Stimulated activated CD4-positive, alpha-beta T cell treated with anti-CD3 and anti-CD28 coated beads, TNF-alpha, amount 100 ng/mL, for 1 hour (primary cell): ENCODE results near the gene FILIP1L.

Experiments
- DNase-seq, 3 donors: peaks; one replicate each; pipeline ENCODE4 v3.0.0-alpha.2; 2020; ENCODE audit warnings: low read depth in 3 of 3, low spot score in 1 of 3

FILIP1L gene

GRCh38 chr3:100125161-100125938 lies 11.0 kb upstream of the FILIP1L start:
- no peak for DNase-seq

DNA sequence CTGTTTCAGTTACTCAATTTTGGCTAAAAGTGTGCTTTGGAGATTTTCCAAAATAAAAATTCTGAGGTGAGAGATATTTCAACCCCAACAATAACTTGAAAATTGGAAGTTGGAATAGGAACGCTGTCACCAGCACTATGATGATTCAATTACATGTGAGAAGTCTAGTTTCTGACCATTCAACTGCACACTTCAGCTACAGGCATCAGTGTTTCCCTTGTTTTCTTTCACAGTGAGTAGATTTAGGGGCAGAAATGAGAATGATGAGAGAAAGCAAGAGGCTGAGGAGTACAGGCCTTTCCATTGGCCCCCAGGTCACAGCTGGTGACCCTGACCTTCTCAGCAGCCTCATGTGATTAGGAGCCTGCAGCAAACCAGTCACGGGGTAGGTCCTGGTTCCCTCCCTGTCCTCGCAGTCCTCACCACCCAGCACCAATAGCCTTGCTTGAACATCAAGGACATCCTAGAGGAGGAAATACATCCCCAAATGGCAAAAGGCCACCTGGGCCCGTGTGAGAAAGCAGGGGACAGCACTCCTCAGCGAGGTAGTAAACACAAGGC lies 10.0 kb upstream of the FILIP1L start:
- no peak for DNase-seq

- DNase-seq = no peak
Observed at GRCh38 chr3:100123112-100123511, 8.8 kb upstream of the FILIP1L start.

- no peak for DNase-seq
Observed at GRCh38 chr3:100122321-100122720, 8.0 kb upstream of the FILIP1L start.

DNA sequence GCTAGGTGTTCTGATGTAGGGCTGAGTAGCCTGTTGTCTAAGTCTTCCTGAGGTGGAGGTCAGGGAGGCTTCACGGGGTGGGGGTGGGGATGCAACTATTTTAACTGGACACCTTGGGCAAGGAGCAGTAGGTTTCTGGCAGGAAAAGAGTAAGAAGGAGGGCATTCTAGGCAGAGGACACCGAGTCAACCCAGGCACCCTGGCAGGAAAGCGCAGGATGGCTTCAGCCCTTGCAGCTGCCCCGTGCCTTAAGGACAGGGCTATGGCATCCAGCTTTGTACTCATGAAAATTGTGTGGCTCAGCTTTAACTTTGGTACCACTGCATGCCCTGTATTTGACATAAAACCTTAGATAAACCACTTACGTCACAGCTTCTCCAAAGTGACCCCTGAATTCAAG lies 6.4 kb upstream of the FILIP1L start:
- no peak for DNase-seq

DNA sequence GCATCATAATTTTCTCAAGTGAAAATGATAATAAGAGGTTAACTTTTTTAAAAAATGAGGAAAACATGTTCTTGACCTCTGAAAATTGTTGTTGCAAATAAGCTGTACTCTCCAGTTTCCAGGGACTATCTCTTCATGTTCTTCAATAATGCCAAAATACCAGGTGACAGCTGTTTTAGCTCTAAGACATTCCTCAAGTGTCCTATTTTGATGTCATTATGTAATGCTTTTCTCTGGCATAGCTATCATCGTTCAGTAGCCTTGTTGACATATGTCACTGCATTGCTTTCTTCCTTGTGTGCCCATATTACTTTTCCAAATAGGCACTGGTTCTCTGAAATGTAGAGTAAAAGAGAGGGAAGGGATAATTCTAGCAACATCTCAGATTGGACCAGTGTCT lies 5.7 kb upstream of the FILIP1L start:
- DNase-seq = no peak

DNA sequence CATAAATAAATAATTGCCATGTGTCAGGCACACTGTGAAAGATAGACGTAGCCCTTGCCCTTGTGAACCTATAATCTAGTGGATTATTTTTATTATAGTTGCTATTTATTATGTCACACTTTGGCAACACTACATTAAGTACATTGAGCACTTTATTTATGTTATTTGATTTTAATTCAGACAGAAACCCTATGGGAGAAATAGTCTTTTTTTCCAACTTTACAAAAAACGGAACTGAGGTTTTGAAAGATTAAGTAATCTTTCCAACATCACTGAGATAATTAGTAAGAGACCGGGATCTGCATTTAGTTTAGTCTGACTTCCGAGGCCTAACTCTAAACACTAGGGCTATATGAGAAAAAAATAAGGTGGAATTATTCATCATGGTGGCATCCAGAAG lies 2.8 kb upstream of the FILIP1L start:
- DNase-seq = no peak

DNA sequence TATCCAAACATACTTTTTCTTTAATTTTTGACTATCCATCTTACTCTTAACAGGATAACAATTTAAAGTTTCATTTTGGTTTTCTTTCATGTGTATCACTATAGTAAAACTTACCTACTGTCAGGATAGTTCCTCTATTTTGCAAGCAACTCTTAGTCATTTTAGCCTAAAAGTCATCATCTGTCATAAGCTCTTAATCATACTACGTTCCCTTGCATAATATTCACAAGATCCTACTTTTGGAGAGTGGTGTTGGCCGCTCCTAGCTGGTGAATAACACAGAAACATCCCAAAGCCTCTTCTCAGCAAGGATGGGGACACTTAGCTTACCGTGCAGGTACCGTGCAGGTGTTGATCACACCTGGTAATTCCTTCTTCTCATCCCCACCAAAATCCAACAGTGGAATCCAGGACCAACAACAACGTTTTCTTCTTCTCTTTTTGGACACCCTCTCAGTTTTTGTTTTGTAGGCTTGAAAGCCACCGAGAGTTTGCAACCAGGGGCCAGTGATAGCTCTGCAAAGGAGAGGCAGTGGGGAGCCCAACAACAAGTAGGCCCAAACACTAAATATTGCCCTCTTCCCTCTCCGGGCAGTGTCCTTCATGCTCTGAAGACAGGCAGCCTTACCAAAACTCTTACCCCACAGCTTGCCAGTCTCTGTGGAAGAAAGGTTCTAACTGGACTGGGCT lies 433 bp downstream of the FILIP1L start:
- DNase-seq = no peak

GRCh38 chr3:100111728-100112127 lies 2.6 kb downstream of the FILIP1L start:
- no peak for DNase-seq

DNA sequence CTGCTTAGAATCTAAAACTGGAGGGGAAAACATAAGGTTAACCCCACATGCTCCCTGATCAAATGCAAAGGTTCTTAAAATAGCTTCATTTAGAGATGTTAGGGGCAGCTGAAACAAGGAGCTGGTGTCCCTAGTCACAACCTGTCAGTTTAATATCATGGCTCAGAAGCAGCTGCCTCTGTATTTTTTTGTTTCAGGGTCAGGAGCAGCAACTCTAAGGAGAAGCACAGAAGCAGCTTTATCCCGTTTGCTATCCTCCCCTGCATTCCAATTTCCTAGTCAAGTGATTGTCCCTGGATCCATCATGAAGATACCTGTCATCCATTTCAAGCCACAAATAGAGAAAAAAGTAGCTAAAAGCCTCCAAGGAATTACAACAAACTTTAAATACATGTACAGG lies 4.1 kb downstream of the FILIP1L start:
- DNase-seq = no peak

GRCh38 chr3:100108464-100109079 lies 5.7 kb downstream of the FILIP1L start:
- no peak for DNase-seq

DNA sequence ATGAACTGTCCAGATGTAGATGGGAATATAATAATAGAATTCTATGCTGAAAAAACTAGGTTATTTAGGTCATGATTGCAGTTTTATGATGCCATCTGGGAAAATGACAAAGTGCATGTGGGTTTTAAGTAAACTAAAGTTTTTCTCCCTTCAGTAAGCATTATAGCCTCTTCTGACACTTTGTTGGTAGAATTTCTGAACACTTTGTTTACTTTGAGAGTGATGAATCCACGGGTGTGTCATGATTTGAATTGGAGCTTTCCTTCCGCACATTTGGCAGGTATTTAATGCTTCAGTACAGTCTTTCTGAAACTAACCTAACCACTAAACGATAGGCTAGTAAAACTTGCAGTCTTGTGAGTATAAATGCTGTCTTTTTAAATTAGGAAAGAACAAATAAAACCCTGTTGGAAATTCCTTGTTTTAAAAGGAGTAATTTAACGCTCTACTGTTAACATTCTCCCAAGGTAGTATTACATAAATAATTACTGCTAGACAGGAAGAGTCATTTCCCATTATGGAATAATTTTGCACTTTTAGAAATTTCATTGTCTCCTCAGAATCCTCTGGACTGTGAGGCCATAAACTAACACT lies 7.0 kb downstream of the FILIP1L start:
- DNase-seq = no peak

GRCh38 chr3:100106531-100107141 lies 7.7 kb downstream of the FILIP1L start:
- DNase-seq = no peak

GRCh38 chr3:100106094-100106493 lies 8.2 kb downstream of the FILIP1L start:
- no peak for DNase-seq

DNA sequence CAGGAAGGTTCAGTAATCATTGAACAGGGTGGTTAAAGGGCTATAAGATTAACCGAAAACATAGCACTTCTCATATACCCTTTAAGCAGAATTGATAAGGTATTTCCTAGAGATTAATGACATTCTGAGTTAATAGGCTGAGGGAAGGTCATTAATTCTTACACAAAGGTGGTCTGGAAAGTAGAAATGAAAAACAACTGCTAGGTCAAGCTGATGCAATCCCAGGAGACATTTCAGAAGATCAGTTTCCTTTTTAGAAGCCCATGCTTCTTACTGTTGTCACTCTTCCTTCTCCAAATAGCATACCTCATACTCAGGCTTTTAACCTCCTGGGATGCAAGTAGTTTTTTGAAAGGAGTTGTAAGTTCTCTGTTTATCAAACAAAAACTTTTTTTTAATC lies 8.8 kb downstream of the FILIP1L start:
- DNase-seq = no peak

DNA sequence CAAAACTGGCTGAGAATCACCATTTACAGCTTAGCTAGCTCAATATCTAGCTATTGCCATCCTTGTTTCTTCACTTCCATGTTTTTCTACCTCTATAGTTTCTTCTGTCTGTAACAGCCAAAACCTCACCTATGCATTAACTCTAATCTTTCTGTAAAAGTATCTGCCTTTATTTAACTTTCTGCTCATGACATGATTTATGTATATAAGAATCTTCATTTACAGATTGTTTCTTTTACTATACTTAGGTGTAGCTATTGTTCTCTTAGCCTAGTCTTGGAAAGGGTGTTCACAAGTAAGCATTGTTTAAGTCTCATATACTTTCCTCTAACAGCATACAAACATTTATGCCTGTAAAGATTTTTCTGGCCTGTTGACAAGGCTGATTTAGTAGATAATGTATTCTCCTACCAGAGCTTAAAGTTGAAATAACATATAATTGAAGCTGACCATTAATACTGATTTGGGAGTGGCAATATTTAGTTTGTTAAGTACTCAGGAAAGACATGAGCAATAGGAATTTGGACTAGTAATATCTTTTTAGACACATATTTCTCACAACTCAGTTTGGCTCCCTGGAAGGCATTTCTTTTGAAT lies 9.4 kb downstream of the FILIP1L start:
- no peak for DNase-seq

- no peak for DNase-seq
Observed at GRCh38 chr3:100104442-100104798, 9.9 kb downstream of the FILIP1L start.

GRCh38 chr3:100103558-100104441 lies 10.5 kb downstream of the FILIP1L start:
- no peak for DNase-seq

GRCh38 chr3:100102757-100103156 lies 11.5 kb downstream of the FILIP1L start:
- DNase-seq = no peak

- DNase-seq = no peak
Observed at GRCh38 chr3:100100425-100100824, 13.9 kb downstream of the FILIP1L start.
